ENCODE results near the gene MEGF9.

Gene MEGF9

DNA sequence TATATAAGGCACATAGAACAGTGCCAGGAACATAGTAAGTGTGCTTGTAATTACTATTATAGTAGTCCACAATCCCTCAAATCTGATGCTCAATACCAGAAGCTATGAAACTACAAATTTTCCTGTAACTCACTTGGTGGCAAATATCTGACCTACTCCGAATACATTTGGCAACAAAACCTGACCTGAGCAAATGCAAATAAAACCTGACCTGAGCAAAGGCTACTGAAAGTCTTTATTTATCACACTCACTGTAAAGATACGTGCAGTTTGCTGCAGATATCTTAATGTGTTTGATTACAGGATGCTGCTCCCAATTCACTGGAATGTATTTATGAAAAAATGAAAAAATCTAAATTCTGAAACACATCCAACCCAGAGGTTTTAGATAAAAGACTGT, 7.1 kb downstream of the MEGF9 start:
- no peak for DNase-seq

GRCh38 chr9:120705174-120705573, 9.1 kb downstream of the MEGF9 start:
- DNase-seq = no peak

GRCh38 chr9:120702075-120702474, 12.2 kb downstream of the MEGF9 start:
- DNase-seq = no peak

DNA sequence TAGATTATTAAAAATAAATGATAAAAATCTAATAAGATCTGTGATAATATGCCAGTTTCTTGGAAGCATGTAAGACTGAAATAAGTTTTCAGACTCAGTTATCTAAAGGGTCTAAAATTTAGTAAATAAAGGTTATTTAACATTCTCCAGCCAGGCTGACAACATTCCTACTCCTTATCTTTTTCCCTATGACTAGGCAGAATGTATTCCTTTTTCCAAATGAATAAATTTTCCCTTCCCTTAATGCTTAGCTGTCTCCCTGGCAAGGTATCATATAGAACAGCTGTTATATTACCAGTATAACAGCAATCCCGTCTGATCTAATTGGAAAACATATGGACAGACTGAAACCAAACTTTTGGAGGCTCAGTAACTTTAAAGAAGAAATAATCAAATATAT, 13.0 kb downstream of the MEGF9 start:
- no peak for DNase-seq

- peak in 1 of 56 donors; percentile 22 for DNase-seq
These were observed 15.5 kb downstream of the MEGF9 start for GRCh38 chr9:120698766-120699165.

DNA sequence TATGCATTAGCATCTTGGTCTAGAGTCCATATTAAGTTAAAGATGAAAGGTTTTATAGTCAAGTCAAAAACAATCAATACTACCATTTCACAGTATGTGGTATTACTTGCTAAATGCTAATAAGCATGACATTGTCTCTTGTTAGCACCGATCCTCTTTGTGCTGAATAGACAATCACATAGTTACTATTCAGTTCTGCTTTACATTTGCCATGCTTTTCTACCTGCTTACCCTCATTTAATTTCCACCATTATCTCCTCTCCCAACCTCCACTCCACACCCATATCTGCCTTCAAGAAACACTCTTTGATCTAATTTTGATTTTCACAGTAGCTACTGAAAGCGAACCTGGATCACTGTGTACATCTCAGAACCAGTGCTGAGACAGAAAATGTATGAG, 16.8 kb downstream of the MEGF9 start:
- DNase-seq = no peak

- DNase-seq = no peak
These were observed 17.6 kb downstream of the MEGF9 start for GRCh38 chr9:120696551-120697230.

GRCh38 chr9:120694559-120694958, 19.7 kb downstream of the MEGF9 start:
- DNase-seq = no peak

DNA sequence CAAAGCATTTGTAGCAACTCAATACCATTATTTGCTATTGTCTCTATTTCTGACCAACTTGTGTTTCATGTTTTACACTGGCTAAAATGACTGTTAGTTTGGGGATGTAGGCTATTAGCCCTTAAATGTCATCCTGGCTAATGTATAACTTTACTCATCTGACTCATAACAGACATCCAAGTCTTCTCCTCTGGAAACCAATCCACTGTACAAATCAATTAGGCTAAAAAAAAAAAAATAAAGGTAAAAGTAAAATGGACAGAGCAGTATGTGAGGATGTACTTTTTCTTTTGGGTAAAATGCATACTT, 20.6 kb downstream of the MEGF9 start:
- DNase-seq = no peak

- DNase-seq = no peak
These were observed 21.2 kb downstream of the MEGF9 start for GRCh38 chr9:120692901-120693699.

DNA sequence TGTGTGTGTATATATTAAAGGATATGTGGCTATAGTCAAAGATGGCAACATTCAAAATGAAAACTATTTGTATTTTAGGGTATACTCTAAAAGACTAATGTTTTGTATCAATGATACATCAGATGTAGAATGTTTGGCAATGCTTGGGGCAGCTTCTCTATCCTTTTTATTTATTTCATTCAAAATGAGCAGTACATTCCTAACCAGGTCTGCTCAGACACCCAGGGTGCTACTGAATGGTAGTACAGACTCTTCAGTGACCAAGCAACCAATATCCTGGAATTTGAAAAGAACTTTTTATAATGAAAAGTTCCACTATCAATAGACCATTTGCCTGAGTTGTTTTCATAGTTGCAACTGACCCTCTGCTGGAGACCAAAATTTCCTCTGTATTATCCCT, 23.9 kb downstream of the MEGF9 start:
- no peak for DNase-seq

DNA sequence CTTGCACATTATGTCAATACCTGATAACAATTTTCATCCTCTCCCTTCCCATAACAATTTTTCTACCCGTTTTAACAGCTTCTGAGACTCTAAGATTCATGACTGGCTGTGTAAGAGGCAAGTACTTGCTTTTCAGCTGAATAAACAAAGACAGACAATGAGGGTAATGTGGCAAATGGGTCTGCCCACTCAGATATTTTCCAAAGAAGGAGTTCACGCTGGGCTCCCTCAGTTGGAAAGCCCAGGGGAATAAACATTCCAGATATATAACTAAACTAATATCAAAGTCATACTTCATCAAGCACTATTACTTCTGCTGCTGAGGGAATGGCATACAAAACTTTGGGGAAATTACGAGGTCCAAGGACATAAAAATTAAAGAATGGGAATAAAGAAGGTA, 24.4 kb downstream of the MEGF9 start:
- DNase-seq = peak in 6 of 56 donors; percentile 7 to 30 (median 24)

GRCh38 chr9:120688758-120689157, 25.5 kb downstream of the MEGF9 start:
- no peak for DNase-seq

GRCh38 chr9:120683150-120683549, 31.1 kb downstream of the MEGF9 start:
- no peak for DNase-seq

DNA sequence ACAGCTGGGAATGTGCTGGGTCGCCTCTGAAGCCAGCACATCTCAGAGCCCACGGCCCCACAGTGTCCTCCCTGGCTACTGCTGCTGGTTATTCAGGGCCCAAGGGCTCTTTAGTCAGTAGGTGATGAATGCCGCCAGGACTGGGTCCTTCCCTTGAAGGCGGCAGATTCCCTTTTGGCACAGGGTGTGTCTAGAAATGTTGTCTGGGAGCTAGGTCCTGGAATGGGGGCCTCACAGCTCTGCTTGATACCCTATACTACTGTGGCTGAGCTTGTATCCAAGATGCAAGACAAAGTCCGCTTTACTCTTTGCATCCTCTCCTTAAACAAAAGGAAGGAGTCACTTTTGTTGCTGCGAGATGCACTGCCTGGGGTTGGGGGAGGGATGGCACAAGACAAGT, 33.1 kb downstream of the MEGF9 start:
- DNase-seq = no peak

- DNase-seq = no peak
These were observed 33.7 kb downstream of the MEGF9 start for GRCh38 chr9:120680579-120680978.

- DNase-seq = no peak
These were observed 34.1 kb downstream of the MEGF9 start for GRCh38 chr9:120680161-120680560.

DNA sequence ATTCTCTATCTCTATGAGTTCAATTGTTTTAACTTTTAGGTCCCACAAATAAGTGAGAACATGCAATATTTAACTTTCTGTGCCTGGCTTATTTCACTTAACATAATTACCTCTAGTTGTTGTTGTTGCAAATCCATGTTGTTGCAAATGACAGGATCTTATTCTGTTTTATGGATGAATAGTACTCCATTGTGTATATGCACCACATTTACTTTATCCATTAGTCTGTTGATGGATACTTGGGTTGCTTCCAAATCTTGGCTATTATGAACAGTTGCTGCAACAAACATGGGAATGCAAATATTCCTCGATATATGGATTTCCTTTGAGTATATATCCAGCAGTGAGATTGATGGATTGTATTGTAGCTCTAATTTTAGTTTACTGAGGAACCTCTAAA, 36.3 kb downstream of the MEGF9 start:
- no peak for DNase-seq

DNA sequence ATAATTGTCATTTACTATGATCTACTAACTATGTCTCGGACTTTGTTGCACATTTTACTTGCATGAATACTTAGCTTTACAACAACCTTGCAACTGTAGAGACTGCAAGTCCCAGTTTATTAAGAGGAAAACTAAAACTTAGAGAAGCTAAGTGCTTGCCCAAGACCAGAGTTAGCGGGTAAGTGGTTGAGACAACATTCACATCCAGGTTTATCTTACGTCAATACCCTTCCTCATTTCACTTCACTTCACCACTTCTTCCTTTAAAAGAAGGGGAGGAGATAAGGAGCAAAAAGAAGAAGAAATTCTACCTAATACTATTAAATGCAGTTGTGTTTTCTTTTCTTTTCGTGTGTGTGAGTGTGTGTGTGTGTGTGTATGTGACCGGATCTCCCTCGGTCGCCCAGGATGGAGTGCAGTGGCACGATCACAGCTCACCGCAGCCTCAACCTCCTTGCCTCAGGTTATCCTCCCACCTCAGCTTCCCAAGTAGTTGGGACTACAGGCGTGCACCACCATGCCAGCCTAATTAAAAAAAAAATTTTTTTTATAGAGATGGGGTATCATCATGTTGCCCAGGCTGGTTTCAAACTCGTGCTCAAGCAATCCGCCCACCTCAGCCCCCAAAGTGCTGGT, 37.4 kb downstream of the MEGF9 start:
- no peak for DNase-seq

DNA sequence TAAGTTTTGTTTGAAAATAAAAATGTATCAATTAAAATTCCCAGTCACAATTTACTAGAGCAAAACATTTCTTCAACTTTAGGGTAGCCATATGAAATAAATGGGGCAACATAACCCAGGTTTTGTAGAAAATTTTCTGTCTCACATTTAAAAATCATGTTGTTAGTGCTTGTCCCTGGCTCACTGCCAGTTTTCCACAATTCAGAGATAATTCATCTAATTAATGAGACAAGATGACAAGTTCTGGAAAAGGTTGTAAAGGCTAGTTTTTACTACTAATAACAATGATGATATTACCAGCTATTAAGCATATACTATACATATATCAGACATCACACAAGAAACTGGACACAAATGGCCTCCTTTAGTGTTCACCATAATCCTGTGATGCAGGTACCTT, 45.9 kb downstream of the MEGF9 start:
- peak in 1 of 56 donors; percentile 7 for DNase-seq

- DNase-seq = no peak
These were observed 50.3 kb downstream of the MEGF9 start for GRCh38 chr9:120663950-120664349.

DNA sequence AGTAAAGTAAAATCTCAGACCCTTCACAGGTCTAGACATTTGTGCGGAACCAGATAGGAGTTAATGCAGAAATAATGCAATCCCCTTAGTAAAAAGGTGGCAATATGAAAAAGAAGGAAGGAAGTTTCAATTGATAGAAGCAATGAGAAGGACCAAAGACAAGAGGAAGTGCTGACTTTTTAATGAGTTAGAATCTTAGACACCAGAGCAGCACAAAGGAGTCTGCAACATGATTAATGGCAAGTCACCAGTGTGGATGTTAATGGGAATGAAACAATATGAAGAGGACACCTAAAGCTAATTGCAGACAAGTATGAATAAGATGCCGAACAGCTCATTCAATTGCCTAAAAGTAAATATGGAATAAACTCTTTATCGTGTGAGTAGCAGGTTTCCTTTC, 50.9 kb downstream of the MEGF9 start:
- no peak for DNase-seq

- DNase-seq = no peak
These were observed 51.8 kb downstream of the MEGF9 start for GRCh38 chr9:120662513-120662912.

Measured in nucleus accumbens (tissue), 56 donors.